SK-N-SH (cell line): Measurements from ENCODE around the gene EML1.

Experiments
- CTCF ChIP-seq: fragments of 200-600 bp; sonication (generic); IDR thresholded peaks from 2 replicates; pipeline ENCODE4 v1.6.1; 2017; ENCODE audit warnings: antibody characterized with exemption, mild to moderate bottlenecking, moderate library complexity
- MAX ChIP-seq: IDR thresholded peaks from 2 replicates; pipeline ENCODE4 v1.4.0; 2012; ENCODE audit warnings: low read depth

GRCh38 chr14:99839696-99840095 lies 46.5 kb downstream of the EML1 start:
- TF ChIP-seq MAX, result no peak
- no peak for TF ChIP-seq CTCF
